ENCODE results near the gene SHTN1.

Gene SHTN1

DNA sequence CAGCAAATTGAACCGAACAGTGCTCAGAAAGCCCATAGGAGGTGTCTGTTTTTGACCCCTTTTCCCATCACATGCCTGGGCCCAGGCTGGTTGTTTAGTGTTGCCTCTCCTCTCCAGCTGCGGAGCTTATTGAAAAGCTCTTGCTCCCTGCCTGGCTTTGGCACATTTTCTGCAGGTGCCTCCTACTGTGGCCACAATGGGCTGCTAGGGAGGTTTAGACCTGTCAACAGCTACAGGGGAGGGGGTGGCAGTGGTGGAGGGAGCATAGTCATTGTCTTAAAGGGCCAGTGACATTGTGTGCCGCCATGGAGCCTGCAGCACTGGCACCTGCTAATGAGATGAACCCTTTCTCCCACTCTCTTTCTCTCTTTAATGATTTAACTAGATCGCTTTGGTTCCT lies 168.9 kb downstream of the SHTN1 start:
- DNase-seq (ENCODE audit: low spot score) = no peak

DNA sequence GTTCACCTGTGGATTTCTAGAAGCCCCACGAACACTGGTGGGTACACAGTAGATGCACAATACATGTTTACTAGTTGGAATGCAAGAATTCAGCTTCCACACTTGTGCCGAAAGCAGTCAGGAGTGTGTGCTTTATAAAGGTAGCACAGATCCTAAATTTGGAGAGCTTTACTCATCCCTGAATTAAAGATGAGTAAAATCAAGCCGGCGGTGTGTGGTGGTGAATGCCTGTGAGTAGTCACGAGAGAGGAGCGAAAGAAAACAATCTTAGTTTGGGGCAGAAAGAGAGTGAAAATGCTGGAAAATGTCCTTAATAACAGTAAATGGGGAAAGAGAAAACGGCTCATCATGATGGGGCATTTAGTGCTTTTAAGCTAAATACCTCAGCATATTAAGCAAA lies 169.3 kb downstream of the SHTN1 start:
- DNase-seq (ENCODE audit: low spot score) = no peak

DNA sequence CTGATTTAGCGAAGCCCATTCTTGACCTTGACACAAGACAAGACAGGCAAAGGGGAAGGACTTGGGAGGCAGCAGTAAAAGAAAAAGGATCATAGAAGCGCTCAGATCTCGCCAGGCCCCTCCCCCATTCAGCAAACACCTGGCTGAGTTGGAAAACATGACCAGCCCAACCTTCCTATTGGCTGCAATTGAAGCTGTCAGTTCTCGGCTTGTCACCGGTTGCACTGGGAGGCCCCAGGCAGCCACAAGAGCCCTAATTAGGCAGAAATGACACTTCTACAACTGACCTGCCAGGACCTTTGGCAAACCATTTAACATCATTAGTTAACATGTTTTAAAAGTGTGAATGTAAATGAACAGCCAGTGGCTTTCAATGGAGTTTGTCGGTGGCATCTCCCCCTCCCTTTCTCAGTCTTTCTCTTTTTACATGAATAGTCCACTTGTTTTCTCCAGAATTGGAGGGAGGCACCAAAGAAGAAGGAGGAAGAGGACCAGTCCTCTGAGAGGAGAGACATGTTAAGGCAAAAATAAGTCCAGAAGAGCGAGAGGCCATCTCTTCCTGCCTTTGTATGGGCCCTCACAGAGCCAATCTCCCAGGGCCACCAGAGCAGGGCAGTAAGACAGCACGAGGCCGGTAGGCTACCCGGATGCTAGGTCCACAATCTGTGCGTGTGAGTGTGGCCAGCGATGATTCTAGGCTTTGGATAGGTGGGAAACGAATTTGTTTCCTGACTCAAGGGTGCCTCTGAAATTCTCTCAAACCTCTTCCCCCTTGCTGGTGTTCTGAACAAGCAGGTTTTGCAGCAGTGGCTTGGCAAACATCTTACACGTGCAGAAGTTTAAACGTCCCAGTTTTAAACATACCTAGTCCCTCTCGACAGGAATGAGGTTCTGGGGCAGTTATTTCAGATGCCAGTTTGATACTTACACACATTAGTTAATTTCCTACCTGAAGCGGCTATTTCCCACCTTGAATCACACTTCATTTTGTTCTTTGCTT lies 170.7 kb downstream of the SHTN1 start:
- no peak for DNase-seq (ENCODE audit: low spot score)

DNA sequence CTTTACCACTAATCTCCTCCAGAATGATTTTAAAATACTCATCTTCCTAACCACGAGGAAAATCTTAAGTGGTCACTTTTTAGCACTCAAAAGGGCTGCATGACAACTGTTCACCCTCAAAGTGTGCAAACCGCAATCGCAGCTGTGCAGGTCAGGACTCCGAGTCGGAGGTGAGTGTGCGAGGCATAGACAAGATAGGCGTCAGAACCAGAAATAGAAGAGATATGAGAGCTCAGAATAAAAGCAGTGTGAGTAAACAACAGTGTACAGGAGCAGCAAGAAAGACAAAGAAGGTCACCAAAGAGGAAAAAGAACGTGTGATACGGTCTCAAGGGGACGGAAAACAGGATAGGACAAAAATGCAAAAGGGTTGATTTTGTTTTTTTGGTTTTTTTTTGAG lies 173.2 kb downstream of the SHTN1 start:
- no peak for DNase-seq (ENCODE audit: low spot score)

Small RNA genes within 50 kb of the gene (small RNA-seq; reads per million reads assigned to genes)
- gene AC012308.1 = 0 reads per million in 2 experiments

Measured in SK-N-DZ (cell line).